MM.1S (cell line): Measurements from ENCODE around the gene TTPAL.

Source experiments
- CTCF ChIP-seq: fragments of 300-600 bp; sonication (generic); IDR thresholded peaks from 2 replicates; pipeline ENCODE4 v1.5.1; 2016; ENCODE audit warnings: antibody characterized with exemption, low read length, mixed read lengths
- EZH2 ChIP-seq: fragments of 300-600 bp; sonication (generic); optimal IDR thresholded peaks from 2 replicates; pipeline ENCODE3; 2017; ENCODE audit warnings: low read depth, mild to moderate bottlenecking, antibody characterized with exemption, low read length, mixed read lengths
- EZH2phosphoT487 ChIP-seq: fragments of 300-600 bp; sonication (generic); IDR thresholded peaks from 2 replicates; pipeline ENCODE4 v1.6.1; 2018; ENCODE audit warnings: antibody characterized with exemption, low read length

GRCh38 chr20:44433751-44434538, 41.7 kb upstream of the TTPAL start:
- TF ChIP-seq EZH2, result no peak
- no peak for TF ChIP-seq CTCF
- TF ChIP-seq EZH2phosphoT487, result no peak
